ENCODE measurements around the gene TPRG1L.

The TPRG1L gene

DNA sequence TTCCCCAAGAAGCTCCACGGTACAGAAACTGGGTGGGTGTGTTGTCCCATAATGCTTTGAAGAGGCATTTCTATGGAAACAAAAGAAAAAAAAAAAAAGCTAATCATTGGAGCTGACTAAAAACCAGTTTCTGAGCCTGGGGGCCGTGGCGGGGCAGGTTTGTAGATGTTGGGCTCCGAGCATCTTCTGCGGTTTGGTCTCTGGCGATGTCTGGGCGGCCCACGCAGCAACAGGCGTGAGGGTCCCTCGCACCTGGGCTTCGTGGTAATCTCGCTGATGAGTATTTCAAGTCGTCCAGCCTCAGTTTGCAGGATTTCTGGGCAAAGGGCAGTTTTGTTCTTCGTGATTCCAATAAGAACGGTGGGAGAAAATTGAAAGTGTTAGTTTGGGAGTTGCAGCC is 34.3 kb downstream of the TPRG1L start:
- POLR2A ChIA-PET: no interaction called here
- no peak for DNase-seq (ENCODE audit: extremely low spot score)
- no peak for TF ChIP-seq L3MBTL2 (conservative IDR thresholded peaks at IDR 0.05)
- TF ChIP-seq, protein P1, sequence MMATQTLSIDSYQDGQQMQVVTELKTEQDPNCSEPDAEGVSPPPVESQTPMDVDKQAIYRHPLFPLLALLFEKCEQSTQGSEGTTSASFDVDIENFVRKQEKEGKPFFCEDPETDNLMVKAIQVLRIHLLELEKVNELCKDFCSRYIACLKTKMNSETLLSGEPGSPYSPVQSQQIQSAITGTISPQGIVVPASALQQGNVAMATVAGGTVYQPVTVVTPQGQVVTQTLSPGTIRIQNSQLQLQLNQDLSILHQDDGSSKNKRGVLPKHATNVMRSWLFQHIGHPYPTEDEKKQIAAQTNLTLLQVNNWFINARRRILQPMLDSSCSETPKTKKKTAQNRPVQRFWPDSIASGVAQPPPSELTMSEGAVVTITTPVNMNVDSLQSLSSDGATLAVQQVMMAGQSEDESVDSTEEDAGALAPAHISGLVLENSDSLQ (IDR thresholded peaks at IDR 0.05): no peak
- TF ChIP-seq SUZ12 (IDR thresholded peaks at IDR 0.05): no peak
- no peak for TF ChIP-seq SP1 (IDR thresholded peaks at IDR 0.05)
- no peak for TF ChIP-seq TARDBP (IDR thresholded peaks at IDR 0.05)
- no peak for TF ChIP-seq ZNF384 (IDR thresholded peaks at IDR 0.05)
- TF ChIP-seq HDGF (IDR thresholded peaks at IDR 0.05; ENCODE audit: borderline replicate concordance): no peak
- no peak for TF ChIP-seq ELF4 (IDR thresholded peaks at IDR 0.05)
- TF ChIP-seq FOXA1 (IDR thresholded peaks at IDR 0.05): no peak
- no peak for TF ChIP-seq NFRKB (IDR thresholded peaks at IDR 0.05)
- TF ChIP-seq BHLHE40 (IDR thresholded peaks at IDR 0.05; ENCODE audit: borderline replicate concordance): no peak
- TF ChIP-seq CTBP1 (IDR thresholded peaks at IDR 0.05; ENCODE audit: borderline replicate concordance): no peak
- no peak for TF ChIP-seq FOXK2 (IDR thresholded peaks at IDR 0.05)
- no peak for TF ChIP-seq ARNT (IDR thresholded peaks at IDR 0.05)
- TF ChIP-seq LEF1 (IDR thresholded peaks at IDR 0.05; ENCODE audit: borderline replicate concordance): no peak
- CTCF ChIA-PET: interaction anchor here (0.5 to 1.2 kb wide), 2 partner anchors 66 to 126 kb away, joined by 3 to 5 read pairs; no protein-coding TSS in a partner anchor

DNA sequence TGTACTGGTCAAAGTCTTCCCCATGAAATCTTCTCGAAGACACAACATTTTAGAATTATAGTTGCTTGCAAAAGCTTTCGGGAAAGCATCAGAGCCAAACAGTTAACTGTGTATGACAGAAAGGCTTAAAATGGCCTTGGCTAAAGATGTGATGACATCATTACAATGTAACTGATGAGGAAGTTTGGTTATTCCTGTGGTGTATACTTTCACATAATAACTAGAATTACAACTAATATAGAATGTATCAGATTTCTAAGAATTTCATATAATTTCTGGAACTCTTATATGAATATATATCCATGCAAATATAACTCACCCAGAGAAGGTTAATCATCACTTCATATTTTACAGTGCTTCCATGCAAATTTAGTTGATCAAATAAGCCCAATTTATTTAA is 35.9 kb downstream of the TPRG1L start:
- no peak for DNase-seq (ENCODE audit: extremely low spot score)
- ChIA-PET POLR2A (no interaction called here), CTCF (no interaction called here)

DNA sequence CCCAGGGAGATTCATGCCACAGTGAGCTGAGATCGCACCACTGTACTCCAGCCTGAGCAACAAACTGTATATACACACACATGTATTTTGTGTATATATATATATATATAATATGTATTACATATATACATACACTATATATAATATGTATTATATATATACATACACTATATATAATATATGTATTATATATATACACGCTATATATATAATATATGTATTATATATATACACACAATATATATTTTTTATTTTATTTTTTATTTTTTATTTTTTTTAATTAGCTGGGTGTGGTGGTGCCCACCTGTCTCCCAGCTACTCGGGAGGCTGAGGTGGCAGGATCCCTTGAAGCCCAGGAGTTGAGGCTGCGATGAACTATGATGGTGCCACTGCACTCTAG is 36.8 kb downstream of the TPRG1L start:
- TF ChIP-seq CTBP1 (IDR thresholded peaks at IDR 0.05; ENCODE audit: borderline replicate concordance): no peak
- TF ChIP-seq SUZ12 (IDR thresholded peaks at IDR 0.05): no peak
- no peak for TF ChIP-seq ELF4 (IDR thresholded peaks at IDR 0.05)
- no peak for TF ChIP-seq FOXK2 (IDR thresholded peaks at IDR 0.05)
- TF ChIP-seq LEF1 (IDR thresholded peaks at IDR 0.05; ENCODE audit: borderline replicate concordance): no peak
- TF ChIP-seq FOXA1 (IDR thresholded peaks at IDR 0.05): no peak
- TF ChIP-seq TARDBP (IDR thresholded peaks at IDR 0.05): no peak
- no peak for TF ChIP-seq SP1 (IDR thresholded peaks at IDR 0.05)
- TF ChIP-seq ZNF384 (IDR thresholded peaks at IDR 0.05): no peak
- TF ChIP-seq L3MBTL2 (conservative IDR thresholded peaks at IDR 0.05): no peak
- TF ChIP-seq ARNT (IDR thresholded peaks at IDR 0.05): no peak
- TF ChIP-seq, protein P1 (IDR thresholded peaks at IDR 0.05): no peak
- TF ChIP-seq NFRKB (IDR thresholded peaks at IDR 0.05): no peak
- no peak for TF ChIP-seq BHLHE40 (IDR thresholded peaks at IDR 0.05; ENCODE audit: borderline replicate concordance)
- TF ChIP-seq FOXM1 (IDR thresholded peaks at IDR 0.05; ENCODE audit: borderline replicate concordance): no peak
- no peak for DNase-seq (ENCODE audit: extremely low spot score)
- ChIA-PET CTCF (interaction anchor here (1.2 kb wide), 1 partner anchor 63 kb away, joined by 3 read pairs; no protein-coding TSS in a partner anchor), POLR2A (interaction anchor here (1.0 kb wide), 1 partner anchor 8 kb away, joined by 3 read pairs; no protein-coding TSS in a partner anchor)

More for the DNA sequence above, 35.9 kb downstream of the TPRG1L start:
- TF ChIP-seq FOXM1 (IDR thresholded peaks at IDR 0.05; ENCODE audit: borderline replicate concordance) (no peak), L3MBTL2 (conservative IDR thresholded peaks at IDR 0.05) (no peak), HDGF (IDR thresholded peaks at IDR 0.05; ENCODE audit: borderline replicate concordance) (no peak), ZNF384 (IDR thresholded peaks at IDR 0.05) (no peak), SUZ12 (IDR thresholded peaks at IDR 0.05) (no peak), TARDBP (IDR thresholded peaks at IDR 0.05) (no peak), BHLHE40 (IDR thresholded peaks at IDR 0.05; ENCODE audit: borderline replicate concordance) (no peak), ARNT (IDR thresholded peaks at IDR 0.05) (no peak), FOXA1 (IDR thresholded peaks at IDR 0.05) (no peak), CTBP1 (IDR thresholded peaks at IDR 0.05; ENCODE audit: borderline replicate concordance) (no peak), ELF4 (IDR thresholded peaks at IDR 0.05) (no peak), FOXK2 (IDR thresholded peaks at IDR 0.05) (no peak), LEF1 (IDR thresholded peaks at IDR 0.05; ENCODE audit: borderline replicate concordance) (no peak)

DNA sequence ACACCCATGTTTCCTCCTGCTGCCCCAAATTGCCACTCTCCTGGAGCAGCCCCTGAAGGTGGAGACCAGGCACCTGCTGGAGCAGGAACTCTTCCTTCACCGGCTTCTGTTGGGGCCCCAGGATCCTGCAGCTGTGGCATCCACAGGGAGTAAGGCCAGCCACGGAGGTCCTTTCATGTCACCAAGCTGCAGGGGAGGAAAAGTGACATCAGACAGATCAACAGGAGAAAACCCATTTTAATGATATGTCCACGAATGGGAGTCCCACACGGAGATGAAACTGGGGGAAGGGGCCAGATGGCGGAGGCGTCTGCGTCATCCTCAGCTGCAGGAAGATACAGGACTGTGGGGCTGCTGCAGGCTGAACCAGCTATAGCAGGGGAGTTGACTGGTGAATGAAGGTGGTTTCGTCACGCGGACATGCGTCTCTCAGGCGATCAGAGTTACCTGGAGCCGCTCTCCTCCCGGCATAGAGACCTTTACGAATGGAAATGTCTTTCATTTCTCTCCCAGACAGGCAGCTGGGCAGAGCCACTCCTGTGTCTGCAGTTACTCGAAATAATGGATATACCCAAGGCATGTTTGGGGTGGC is 37.4 kb downstream of the TPRG1L start:
- TF ChIP-seq ARNT (IDR thresholded peaks at IDR 0.05): no peak
- TF ChIP-seq L3MBTL2 (conservative IDR thresholded peaks at IDR 0.05): no peak
- TF ChIP-seq BHLHE40 (IDR thresholded peaks at IDR 0.05; ENCODE audit: borderline replicate concordance): no peak
- no peak for TF ChIP-seq ELF4 (IDR thresholded peaks at IDR 0.05)
- TF ChIP-seq SUZ12 (IDR thresholded peaks at IDR 0.05): no peak
- no peak for TF ChIP-seq FOXK2 (IDR thresholded peaks at IDR 0.05)
- ChIA-PET POLR2A (interaction anchor here (1.0 kb wide), 1 partner anchor 9 kb away, joined by 3 read pairs; no protein-coding TSS in a partner anchor), CTCF (interaction anchor here (1.2 kb wide), 1 partner anchor 62 kb away, joined by 3 read pairs; no protein-coding TSS in a partner anchor)
- DNase-seq (ENCODE audit: extremely low spot score): no peak

DNA sequence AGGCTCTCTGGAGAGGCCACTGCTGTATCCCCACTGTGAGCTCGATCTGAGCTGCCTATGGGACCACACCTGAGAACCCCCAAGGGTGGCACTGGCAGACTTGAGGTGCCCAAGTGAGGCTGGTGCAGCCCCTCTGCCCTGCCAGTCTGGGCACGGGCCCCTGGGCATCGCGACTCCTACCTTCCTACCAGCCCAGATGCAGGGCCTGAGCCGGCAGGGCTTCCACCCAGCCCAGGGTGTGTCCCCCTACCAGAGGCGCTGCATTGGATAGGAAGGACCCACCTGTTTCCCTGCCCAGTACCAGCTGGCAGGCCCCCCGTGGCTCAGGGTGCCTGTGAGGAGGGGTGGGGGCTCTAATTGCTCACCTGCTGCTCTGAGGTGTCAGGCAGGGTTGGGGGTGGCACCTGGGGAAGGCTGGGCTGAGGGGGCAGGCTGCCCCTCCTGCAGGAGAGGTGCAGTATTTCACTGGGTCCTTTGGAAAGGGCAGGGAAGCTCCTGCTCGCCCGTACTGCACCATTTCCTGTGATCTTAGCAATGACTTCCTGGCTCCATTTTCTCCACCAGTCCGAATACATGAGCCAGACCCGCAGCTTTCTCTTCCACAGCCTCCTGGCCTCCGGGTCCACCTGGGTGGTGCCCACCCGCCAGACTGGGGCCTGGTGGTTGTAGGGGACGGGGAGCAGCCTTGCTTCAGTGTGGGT is 39.3 kb downstream of the TPRG1L start:
- no peak for TF ChIP-seq CTBP1 (IDR thresholded peaks at IDR 0.05; ENCODE audit: borderline replicate concordance)
- TF ChIP-seq BHLHE40 (IDR thresholded peaks at IDR 0.05; ENCODE audit: borderline replicate concordance): no peak
- no peak for TF ChIP-seq L3MBTL2 (conservative IDR thresholded peaks at IDR 0.05)
- TF ChIP-seq HDGF (IDR thresholded peaks at IDR 0.05; ENCODE audit: borderline replicate concordance): no peak
- no peak for TF ChIP-seq LEF1 (IDR thresholded peaks at IDR 0.05; ENCODE audit: borderline replicate concordance)
- TF ChIP-seq, protein P1 (IDR thresholded peaks at IDR 0.05): no peak
- TF ChIP-seq FOXA1 (IDR thresholded peaks at IDR 0.05): no peak
- TF ChIP-seq SP1 (IDR thresholded peaks at IDR 0.05): no peak
- no peak for TF ChIP-seq ARNT (IDR thresholded peaks at IDR 0.05)
- TF ChIP-seq SUZ12 (IDR thresholded peaks at IDR 0.05): no peak
- no peak for TF ChIP-seq ELF4 (IDR thresholded peaks at IDR 0.05)
- no peak for TF ChIP-seq FOXM1 (IDR thresholded peaks at IDR 0.05; ENCODE audit: borderline replicate concordance)
- no peak for TF ChIP-seq TARDBP (IDR thresholded peaks at IDR 0.05)
- TF ChIP-seq FOXK2 (IDR thresholded peaks at IDR 0.05): no peak
- TF ChIP-seq NFRKB (IDR thresholded peaks at IDR 0.05): no peak
- no peak for TF ChIP-seq ZNF384 (IDR thresholded peaks at IDR 0.05)
- ChIA-PET CTCF (interaction anchor here (0.6 kb wide), 1 partner anchor 65 kb away, joined by 3 read pairs; no protein-coding TSS in a partner anchor), POLR2A (interaction anchor here (1.2 kb wide), 1 partner anchor 11 kb away, joined by 3 read pairs; the partner anchor contains the start of gene TP73)
- DNase-seq (ENCODE audit: extremely low spot score): no peak

Measured in HEK293T (cell line).